ENCODE measurements around the gene XAB2.
"Not testable (repeated sequence)": the region's sequence is repeated elsewhere in the genome, so short reads cannot be mapped to it uniquely, and the experiment has no call there.

Gene XAB2

DNA sequence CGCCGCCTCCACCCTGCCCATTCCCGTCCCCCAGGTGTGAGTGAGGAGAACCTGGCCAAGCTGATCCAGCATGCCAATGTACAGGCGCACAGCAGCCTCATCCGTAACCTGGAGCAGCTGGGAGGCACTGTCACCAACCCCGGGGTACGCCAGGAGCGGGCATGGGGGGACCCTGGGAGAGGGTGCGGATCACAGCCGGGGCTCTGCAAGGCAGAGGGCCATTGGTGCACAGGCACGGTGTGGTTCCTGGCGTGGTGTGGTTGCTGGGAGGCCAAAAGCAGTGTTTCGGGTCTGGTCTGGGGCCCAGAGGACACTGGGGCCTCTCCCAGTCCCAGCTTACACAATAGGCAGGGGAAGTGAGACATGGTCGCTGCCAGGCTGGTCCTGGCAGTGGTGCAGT is 15.8 kb upstream of the XAB2 start:
- TF ChIP-seq, protein P1, sequence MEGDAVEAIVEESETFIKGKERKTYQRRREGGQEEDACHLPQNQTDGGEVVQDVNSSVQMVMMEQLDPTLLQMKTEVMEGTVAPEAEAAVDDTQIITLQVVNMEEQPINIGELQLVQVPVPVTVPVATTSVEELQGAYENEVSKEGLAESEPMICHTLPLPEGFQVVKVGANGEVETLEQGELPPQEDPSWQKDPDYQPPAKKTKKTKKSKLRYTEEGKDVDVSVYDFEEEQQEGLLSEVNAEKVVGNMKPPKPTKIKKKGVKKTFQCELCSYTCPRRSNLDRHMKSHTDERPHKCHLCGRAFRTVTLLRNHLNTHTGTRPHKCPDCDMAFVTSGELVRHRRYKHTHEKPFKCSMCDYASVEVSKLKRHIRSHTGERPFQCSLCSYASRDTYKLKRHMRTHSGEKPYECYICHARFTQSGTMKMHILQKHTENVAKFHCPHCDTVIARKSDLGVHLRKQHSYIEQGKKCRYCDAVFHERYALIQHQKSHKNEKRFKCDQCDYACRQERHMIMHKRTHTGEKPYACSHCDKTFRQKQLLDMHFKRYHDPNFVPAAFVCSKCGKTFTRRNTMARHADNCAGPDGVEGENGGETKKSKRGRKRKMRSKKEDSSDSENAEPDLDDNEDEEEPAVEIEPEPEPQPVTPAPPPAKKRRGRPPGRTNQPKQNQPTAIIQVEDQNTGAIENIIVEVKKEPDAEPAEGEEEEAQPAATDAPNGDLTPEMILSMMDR (IDR thresholded peaks at IDR 0.05; ENCODE audit: insufficient read depth, low read depth, low read length, missing control alignments), result no peak
- no peak for DNase-seq (ENCODE audit: low read depth)
- H3K4me3 ChIP-seq (ENCODE audit: low read length), result no peak overlapping the region

DNA sequence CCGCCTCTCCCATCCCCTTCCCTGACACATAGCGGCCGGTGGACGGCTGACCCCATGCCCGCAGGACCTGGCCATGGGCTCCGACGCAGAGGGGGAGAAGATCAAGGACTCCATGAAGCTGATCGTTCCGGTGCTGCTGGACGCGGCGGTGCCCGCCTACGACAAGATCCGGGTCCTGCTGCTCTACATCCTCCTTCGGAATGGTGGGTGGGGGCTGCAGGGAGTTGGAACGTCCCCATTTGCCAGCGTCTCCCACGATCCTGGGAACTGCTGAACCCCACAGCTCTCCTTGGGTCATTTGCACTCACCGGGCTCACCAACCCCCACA is 15.2 kb upstream of the XAB2 start:
- no peak for DNase-seq (ENCODE audit: low read depth)
- no peak overlapping the region for H3K4me3 ChIP-seq (ENCODE audit: low read length)
- TF ChIP-seq, protein P1 (IDR thresholded peaks at IDR 0.05; ENCODE audit: insufficient read depth, low read depth, low read length, missing control alignments), result no peak

DNA sequence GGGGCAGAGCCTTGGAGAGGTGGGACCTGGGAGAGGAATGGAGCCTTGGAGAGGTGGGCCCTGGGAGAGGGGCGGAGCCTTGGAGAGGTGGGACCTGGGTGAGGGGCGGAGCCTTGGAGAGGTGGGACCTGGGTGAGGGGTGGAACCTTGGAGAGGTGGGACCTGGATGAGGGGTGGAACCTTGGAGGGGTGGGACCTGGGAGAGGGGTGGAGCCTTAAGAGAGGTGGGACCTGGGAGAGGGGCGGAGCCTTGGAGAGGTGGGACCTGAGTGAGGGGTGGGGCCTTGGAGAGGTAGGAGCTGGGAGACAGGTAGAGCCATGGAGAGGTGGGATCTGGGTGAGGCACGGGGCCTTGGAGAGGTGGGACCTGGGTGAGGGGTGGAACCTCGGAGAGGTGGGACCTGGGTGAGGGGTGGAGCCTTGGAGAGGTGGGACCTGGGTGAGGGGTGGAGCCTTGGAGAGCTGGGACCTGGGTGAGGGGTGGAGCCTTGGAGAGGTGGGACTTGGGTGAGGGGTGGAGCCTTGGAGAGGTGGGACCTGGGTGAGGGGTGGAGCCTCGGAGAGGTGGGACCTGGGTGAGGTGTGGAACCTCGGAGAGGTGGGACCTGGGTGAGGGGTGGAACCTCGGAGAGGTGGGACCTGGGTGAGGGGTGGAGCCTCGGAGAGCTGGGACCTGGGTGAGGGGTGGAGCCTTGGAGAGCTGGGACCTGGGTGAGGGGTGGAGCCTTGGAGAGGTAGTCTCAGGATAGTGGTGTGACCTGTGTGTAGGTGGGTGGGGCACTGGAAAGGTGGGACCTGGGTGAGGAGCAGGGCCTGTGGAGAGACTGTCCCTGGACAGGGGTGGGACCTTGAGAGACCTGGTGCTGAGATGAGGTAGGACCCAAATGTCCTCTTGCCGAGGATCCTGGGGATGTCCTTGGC is 14.5 kb upstream of the XAB2 start:
- peak; percentile 75 for DNase-seq (ENCODE audit: low read depth)
- not testable (repeated sequence) for H3K4me3 ChIP-seq (ENCODE audit: low read length)

DNA sequence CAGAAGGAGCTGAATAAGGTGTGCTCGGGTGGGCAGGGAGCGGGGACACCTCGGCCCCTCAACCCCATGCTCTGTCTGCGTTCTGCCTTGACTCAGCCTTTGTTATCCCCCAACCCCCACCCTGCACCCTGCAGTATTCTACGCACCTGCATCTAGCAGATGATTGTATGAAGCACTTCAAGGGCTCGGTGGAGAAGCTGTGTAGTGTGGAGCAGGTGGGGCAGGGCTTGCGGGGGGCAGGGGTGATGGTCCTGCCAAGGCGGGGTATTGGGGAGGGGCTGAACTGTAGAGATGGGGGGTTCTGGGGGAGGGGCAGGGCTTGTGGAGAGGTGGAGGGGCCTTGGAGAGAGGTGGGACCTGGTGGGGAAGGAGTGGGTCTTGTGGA is 13.7 kb upstream of the XAB2 start:
- no peak overlapping the region for H3K4me3 ChIP-seq (ENCODE audit: low read length)
- no peak for DNase-seq (ENCODE audit: low read depth)
- TF ChIP-seq, protein P1 (IDR thresholded peaks at IDR 0.05; ENCODE audit: insufficient read depth, low read depth, low read length, missing control alignments), result no peak

DNA sequence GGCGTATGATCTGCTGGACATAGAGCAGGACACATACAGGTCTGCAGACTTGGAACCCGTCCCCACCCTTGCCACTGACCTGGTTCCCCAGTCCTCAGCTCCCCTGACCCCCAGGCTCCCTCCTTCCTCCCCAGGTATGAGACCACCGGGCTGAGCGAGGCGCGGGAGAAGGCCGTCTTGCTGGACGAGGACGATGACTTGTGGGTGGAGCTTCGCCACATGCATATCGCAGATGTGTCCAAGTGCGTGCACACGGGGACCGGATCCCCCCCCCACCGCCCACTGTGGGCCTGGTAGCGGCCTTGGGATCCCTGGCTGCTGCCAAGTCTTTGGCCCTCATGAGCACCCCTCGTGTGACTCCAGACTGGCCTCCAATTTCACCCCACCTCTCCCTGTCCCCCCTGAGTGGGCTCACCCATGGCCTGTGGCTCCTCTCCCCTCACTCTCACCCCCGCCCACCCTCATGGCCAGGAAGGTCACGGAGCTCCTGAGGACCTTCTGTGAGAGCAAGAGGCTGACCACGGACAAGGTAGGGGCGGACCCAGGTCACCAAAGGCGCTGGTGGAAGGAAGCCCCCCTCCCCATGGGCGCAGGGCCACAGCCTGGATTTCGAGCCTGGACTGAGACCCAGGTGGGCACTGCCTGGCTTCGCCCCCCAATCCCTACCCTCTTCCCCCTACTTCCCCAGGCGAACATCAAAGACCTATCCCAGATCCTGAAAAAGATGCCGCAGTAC is 13.1 kb upstream of the XAB2 start:
- TF ChIP-seq, protein P1 (IDR thresholded peaks at IDR 0.05; ENCODE audit: insufficient read depth, low read depth, low read length, missing control alignments), result no peak
- DNase-seq (ENCODE audit: low read depth), result no peak

DNA sequence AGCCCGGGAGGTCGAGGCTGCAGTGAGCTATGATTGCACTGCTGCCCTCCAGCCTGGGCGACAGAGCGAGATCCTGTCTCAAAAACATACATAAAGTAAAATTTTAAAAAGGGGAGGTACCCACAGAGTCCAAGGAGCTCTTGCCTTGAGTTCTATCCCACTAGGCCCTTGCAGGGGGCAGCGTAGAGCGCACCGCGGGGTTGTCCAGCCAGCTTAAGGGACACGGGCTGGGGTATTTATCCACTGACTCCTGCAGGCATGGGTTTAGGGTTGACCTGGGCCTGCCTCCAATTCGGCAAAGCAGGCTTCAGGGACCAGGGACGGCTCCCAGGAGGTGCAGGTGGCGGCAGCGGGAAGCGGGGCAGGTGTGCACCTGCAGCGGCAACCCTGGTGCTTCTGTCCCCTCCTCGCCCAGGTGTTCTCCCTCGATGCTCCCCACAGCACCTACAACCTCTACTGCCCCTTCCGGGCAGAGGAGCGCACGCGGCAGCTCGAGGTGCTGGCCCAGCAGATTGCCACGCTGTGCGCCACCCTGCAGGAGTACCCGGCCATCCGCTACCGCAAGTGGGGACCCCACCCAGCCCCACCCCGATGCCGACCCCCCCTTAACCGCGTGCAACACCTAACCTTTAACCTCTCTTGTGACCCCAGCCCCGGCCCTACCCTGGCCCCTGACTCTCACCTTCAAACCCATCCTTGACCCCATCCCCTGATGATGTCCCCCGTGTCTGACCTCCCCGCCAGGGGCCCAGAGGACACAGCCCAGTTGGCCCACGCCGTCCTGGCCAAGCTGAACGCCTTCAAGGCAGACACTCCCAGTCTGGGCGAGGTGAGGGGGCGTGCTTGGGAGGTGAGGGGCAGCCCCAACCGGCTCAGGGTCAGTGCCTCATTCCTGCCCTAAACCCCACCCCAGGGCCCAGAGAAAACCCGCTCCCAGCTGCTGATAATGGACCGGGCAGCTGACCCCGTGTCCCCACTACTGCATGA is 12.2 kb upstream of the XAB2 start:
- TF ChIP-seq, protein P1 (IDR thresholded peaks at IDR 0.05; ENCODE audit: insufficient read depth, low read depth, low read length, missing control alignments), result peak; percentile 5
- no peak overlapping the region for H3K4me3 ChIP-seq (ENCODE audit: low read length)
- DNase-seq (ENCODE audit: low read depth), result no peak

More for the DNA sequence above, 13.1 kb upstream of the XAB2 start:
- no peak overlapping the region for H3K4me3 ChIP-seq (ENCODE audit: low read length)

DNA sequence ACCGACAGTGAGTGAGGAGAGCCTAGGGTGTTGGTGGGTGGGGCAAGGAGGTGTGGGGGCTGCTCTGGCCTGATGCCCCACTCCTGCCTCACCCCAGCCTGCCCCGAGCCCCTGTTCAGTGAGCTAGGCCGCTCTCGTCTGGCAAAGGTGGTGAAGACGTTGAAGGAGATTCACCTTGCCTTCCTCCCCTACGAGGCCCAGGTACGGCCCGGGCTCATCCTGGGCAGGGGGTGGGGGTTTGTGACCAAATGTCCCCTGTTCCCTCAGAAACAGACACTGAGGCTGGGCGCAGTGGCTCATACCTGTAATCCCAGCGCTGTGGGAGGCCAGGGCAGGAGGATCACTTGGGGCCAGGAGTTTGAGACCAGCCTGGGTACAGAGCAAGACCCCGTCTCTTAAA is 11.5 kb upstream of the XAB2 start:
- H3K4me3 ChIP-seq (ENCODE audit: low read length), result no peak overlapping the region
- TF ChIP-seq, protein P1 (IDR thresholded peaks at IDR 0.05; ENCODE audit: insufficient read depth, low read depth, low read length, missing control alignments), result no peak
- no peak for DNase-seq (ENCODE audit: low read depth)

All from epithelial cell of esophagus (primary cell).